Activated T-cell treated with anti-CD3 and anti-CD28 coated beads, Interleukin-2, amount 50 U/mL, for 1 hour (primary cell): ENCODE measurements around the gene RPS16.
"Not testable (repeated sequence)": the region's sequence is repeated elsewhere in the genome, so short reads cannot be mapped to it uniquely, and the experiment has no call there.

Experiments used
- DNase-seq: peaks from one replicate; pipeline ENCODE4 v3.0.0-alpha.2; 2020

Gene RPS16

GRCh38 chr19:39435499-39436349 is at the start of gene RPS16:
RPS16 (minus strand) TSS chr19:39435949; CDS start chr19:39435895, 54 bp downstream.
- DNase-seq: peak; percentile 98

DNA sequence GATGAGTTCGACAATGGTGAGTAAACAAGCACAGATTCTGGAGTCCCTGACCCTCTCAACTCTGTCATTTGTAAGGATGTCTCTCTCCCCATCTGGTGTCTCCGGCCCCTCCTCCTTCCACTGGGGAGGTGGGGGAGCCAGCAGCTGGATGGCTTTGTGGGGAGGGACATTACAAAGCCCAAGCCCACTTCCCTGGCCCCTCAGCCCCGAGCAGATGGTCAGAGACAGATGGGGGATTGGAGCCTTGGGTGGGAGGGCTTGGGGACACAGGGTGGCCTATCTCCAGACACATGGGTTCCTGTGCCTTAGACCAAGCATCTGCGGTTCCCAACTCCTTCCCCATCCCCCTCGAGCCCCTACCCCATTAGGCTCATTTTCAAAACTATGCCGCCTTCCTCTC is 47.4 kb upstream of the RPS16 start:
- no peak for DNase-seq

- DNase-seq: no peak
Measured at GRCh38 chr19:39481676-39482075, 45.9 kb upstream of the RPS16 start.

DNA sequence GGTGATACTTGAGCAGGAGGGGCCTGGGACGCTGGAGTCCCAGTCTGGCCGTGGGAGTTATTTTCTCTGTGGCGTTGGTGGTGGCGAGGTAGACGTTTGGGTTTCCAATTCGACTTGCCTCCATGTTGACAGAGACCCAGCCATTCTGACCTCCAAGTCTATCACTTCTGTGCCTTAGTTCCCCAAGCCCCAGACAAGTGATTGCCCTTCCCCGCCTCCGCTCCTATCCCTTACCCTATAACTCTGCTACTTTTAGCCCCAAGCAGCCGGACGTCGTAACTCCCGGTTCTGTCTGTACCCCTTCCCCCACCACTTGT is 45.4 kb upstream of the RPS16 start:
- no peak for DNase-seq

GRCh38 chr19:39480337-39481228 is 44.8 kb upstream of the RPS16 start, which contains the start of gene TIMM50:
TIMM50 (plus strand) TSS chr19:39480838; CDS start chr19:39480854, 16 bp downstream.
- peak; percentile 98 for DNase-seq

GRCh38 chr19:39479916-39480315 is 44.2 kb upstream of the RPS16 start:
- no peak for DNase-seq

DNA sequence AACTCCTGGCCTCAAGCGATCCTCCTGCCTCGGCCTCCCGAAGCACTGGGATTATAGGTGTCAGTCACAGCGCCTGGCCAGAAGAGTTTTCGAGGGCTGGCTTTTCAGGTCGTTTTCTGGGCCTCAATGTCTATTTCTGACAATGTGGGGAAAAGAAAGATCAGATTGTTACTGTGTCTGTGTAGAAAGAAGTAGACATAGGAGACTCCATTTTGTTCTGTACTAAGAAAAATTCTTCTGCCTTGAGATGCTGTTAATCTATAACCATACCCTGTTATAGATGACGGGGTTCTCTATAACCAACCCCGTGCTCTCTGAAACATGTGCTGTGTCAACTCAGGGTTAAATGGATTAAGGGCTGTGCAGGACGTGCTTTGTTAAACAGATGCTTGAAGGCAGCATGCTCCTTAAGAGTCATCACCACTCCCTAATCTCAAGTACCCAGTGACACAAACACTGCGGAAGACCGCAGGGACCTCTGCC is 43.6 kb upstream of the RPS16 start:
- DNase-seq: not testable (repeated sequence)

DNA sequence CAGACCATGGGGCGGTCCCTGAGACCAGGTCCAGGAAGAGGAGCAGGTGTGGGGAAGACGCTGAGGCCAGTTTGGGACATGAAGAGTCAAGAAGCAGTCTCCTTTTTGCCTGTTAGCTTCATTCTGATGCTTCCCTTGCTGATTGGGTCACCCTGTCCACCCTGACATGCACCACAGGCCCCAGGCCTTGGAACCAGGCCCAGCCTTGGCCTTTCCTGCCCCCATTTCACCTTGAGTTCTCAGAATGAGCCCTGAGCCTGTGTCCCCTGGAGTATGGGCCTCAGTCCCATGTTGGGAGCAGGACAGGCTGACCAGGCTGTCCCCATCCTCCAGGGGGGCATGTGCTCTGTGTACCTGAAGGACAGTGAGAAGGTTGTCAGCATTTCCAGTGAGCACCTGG is 40.0 kb upstream of the RPS16 start:
- no peak for DNase-seq

DNA sequence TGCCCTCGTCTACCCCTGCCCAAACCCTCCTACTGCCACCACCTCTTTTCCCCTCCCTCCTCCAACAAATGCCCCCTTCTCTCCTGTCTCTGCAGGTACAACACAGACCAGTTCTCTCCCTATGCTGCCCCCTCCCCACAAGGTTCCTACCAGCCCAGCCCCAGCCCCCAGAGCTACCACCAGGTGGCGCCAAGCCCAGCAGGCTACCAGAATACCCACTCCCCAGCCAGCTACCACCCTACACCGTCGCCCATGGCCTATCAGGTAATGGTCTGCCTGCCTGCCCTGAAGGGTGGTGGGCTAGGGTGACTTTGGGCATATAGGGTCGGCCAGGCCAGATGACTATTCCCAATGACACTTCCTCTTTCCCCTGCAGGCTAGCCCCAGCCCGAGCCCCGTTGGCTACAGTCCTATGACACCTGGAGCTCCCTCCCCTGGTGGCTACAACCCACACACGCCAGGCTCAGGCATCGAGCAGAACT is 38.4 kb upstream of the RPS16 start:
- DNase-seq: peak; percentile 81

- no peak for DNase-seq
Measured at GRCh38 chr19:39473443-39473960, 37.8 kb upstream of the RPS16 start.

DNA sequence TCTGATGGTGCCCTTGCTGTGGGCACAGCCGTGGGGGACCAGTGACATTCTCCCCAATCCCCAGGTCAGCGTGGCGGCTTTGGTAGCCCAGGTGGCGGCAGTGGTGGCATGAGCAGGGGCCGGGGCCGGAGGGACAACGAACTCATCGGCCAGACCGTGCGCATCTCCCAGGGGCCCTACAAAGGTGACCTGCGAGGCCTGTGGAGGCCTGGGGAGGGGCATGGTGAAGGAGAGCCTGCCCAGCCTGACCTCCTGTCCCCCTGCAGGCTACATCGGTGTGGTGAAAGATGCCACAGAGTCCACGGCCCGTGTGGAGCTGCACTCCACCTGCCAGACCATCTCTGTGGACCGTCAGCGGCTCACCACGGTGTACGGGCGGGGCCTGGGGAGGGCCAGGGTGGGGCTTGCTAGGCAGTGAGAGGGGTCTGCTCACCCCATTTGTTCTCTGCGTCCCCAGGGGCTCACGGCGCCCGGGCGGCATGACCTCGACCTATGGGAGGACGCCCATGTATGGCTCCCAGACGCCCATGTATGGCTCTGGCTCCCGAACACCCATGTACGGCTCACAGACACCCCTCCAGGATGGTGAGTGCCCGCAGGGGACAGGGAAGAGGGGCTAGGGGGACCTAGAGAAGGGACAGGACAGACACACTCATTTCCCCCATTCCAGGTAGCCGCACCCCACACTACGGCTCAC is 37.1 kb upstream of the RPS16 start:
- DNase-seq: no peak

- no peak for DNase-seq
Measured at GRCh38 chr19:39471756-39472536, 36.2 kb upstream of the RPS16 start.

DNA sequence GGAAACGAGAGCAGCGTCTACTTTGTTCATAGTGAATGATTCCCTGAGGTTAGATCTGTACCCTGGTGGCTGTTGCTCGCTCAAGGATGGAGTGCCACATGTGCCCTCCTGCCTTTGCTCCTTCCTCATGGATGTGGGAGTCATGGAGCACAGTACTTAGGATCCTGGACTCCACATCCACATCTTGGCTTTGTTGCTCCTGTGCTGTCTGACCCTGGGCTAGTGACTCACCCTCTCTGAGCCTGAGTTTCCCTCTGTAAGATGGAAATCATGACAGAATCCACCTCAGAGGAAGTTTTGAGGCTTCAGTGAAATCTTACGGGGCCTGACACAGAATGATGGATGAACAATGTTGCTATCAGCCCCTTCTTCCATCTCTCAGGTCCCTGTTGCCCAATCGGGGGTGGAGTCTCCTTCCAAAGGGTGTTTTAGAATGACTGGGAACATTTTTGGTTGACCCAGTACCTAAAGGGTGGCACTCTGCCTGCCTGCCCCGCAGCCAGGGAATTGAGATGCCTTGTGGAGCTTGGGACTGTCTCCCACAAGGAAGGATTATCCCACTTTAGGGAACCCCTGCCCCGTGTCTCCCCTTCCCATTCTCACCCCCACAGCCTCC is 35.1 kb upstream of the RPS16 start:
- DNase-seq: no peak

DNA sequence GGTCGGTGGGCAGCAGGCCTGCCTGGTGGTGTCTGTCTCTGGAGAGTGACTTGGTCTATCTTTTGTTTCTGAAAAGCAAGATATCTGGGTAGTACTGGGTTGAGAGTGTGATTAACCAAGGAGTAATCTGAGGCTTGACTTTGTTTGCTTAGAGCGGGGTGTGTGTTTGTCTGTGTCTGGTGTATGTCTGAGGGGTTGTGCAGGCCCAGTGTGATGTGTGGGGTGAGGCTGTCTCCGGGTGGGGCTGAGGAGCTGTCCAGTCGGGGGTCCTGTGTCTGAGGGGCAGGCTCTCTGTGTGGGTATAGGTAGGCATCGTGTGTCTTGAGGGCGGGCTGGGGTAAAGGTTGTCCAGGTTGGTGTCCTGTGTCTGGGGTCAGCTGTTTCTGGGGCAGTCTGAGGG is 33.8 kb upstream of the RPS16 start:
- no peak for DNase-seq

DNA sequence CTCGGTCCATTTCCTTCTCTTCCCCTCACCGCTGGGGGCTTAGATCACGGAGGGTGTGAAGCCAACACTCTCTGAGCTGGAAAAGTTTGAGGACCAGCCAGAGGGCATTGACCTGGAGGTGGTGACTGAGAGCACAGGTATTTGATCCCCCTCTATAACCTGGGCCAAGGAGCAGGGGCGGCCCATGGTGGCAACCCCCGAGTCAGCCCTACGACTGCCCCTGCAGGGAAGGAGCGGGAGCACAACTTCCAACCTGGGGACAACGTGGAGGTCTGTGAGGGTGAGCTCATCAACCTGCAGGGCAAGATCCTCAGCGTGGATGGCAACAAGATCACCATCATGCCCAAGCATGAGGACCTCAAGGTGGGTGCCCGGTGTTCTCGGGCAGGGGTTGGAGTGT is 33.3 kb upstream of the RPS16 start:
- DNase-seq: no peak

DNA sequence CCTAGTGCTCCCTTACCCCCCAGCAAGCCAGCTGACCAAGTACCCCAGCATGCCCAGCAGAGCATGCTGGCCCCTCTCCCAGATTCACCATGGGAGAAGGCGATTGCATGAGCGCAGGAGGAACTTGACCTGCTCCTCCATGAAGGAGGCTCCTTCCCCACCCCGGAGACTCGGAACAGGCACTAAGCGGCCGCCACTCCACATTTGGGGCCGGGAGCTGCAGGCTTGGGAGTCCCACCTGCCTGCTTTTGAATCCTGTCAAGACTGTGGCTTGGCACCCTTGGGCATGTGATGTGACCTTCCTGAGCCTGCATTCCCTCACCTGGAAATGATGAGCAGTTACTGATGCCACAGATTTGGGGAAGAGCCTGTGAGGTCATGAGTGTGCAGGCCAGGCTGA is 32.2 kb upstream of the RPS16 start:
- DNase-seq: no peak

DNA sequence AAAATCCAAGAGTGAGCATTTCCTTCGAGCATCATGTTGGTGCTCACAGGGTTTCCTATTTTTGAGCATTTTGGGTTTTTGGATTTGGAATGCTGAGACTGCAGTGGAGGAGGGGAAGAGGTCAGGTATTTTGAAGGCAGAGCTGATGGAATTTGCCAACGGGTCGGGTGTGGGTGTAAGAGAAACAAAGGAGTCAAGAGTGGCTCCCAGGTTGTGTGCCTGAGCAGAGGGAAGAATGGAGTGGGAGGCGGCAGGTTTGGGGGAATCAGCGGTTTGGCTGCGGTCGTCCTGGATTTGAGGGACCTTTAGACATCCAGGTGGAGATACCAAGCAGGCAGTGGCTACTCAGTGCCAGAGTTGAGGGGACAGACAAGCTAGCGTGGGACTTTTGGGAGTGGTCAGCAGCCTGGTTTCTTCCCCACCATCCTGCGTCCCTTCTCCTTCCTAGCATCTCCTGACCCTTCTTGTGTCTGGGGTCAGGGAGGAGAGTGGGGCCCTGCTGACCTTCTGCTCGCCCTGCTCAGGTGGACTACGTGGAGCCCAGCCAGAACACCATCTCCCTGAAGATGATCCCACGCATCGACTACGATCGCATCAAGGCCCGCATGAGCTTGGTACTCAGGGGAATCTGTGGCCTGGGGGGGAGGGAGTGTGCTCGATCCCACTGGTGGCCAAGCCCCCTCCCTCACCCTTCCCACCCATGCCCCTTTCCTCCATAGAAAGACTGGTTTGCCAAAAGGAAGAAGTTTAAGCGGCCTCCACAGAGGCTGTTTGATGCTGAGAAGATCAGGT is 30.4 kb upstream of the RPS16 start:
- DNase-seq: no peak

DNA sequence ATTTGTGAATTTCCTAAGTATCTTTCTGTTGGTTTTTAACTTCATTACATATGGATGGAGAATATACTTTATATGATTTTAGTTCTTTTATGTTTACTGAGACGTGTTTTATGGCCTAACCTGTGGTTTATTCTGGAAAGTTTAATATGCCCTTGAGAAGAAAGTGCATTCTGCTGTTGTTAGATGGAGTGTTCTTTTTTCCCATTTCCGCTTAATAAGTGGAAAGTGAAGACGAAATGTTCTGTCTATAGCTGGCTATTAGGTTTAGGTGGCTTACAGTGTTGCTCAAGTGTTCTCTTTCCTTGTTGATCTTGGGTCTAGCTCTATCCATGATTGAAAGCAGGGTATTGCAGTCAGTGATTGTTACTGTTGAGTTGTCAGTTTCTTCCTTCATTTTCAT is 27.7 kb upstream of the RPS16 start:
- DNase-seq: no peak

DNA sequence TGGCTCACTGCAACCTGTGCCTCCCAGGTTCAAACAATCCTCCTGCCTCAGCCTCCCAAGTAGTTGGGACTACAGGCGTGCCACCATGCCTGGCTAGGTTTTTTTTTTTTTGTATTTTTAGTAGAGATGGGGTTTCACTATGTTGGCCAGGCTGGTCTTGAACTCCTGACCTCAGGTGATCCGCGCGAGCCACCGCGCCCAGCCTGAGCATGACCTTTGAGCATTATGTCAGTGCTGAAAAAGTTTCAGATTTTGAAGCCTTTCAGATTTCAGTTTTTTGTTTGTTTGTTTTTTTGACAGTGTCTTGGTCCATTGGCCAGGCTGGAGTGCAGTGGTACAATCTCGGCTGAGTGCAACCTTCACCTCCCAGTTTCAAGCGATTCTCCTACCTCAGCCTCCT is 15.5 kb upstream of the RPS16 start:
- not testable (repeated sequence) for DNase-seq

GRCh38 chr19:39449116-39449797 is 13.5 kb upstream of the RPS16 start:
- DNase-seq: no peak
